ENCODE data around the gene GAA.
A peak's percentile ranks its signal among the peaks of the same experiment; 100 is the strongest.
"Not testable (repeated sequence)": the region's sequence is repeated elsewhere in the genome, so short reads cannot be mapped to it uniquely, and the experiment has no call there.

Gene GAA

DNA sequence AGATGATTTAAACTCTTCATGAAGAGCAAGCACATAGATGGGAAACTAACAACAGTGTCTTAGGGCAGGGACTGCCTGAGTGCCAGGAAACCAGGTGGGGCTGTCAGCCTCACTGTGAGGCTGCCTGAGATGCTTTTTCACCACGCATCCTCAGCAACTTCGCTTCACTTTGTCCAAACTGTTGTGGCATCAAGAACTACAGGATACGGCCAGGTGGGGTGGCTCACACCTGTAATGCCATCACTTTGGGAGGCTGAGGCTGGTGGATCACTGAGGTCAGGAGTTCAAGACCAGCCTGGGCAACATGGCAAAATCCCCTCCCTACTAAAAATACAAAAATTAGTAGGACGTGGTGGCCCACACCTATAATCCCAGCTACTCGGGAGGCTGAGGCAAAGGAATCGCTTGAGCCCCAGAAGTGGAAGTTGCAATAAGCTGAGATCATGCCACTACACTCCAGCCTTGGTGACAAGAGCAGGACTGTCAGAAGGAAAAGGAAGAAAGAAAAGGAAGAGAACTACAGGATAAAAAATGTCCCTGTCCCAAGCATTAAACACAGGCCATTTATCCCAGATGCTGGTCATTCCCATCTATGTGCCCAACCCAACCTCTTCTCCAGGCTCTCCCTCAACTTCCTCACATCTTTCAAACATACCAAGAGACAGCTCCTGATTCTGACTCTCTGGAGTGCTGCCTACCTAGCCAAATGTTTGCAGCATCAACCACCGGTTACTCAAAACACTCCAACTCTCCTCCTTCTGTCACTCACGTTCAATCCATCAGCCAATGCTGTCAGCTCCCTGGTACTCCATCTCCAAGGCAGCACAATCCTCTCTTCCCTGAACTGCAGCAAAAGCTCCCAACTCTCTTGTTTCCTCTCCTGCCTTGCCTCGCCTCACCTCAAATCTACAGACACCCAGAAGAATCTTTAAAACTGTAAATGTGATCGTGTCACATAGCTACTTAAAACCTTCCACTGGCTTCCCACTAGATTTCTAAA is 44.0 kb downstream of the GAA start:
- no peak for DNase-seq (ENCODE audit: low read depth)

DNA sequence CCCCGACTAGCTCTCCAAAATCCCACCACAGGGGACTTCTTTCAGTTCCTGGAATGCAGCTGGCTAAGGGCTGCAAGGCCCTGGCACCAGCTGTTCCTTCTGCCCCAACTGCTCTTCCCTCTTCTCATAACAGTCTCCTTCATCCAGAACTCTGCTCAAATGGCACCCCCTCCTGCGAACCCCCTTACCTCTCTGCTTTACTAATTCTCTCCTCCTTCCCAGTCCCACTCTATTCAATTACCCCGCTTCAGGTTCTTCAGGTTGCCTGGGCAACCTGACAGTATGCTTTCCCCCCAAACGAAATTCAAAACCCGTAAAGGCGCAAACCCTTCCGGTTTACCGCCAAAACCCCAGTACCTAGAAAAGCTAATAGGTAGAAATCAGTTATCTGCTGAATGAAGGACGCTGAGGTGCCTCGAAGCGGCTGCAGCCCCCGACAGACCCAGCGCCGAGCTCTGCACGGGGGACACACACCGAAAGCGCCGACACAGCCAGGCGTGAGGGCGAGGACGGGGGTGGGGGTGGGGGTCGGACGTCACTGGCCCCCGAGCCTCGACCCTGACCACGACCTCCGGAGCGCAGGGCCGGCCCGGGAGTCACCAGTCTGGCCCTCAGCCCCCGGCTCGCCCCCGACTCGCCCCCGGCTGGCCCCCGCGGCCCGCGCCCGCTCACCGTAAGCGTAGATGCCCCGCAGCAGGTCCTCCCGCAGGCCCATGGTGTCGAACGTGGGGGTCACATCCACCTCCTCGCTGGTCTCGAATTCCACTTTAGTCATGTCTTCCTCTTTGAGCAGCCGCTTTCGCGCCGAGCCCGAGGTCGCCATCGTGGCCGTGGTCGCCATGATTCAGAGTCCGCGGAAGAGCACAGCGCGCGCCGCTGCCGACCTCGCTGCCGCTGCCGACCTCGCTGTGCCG is 45.0 kb downstream of the GAA start:
- DNase-seq (ENCODE audit: low read depth): no peak

DNA sequence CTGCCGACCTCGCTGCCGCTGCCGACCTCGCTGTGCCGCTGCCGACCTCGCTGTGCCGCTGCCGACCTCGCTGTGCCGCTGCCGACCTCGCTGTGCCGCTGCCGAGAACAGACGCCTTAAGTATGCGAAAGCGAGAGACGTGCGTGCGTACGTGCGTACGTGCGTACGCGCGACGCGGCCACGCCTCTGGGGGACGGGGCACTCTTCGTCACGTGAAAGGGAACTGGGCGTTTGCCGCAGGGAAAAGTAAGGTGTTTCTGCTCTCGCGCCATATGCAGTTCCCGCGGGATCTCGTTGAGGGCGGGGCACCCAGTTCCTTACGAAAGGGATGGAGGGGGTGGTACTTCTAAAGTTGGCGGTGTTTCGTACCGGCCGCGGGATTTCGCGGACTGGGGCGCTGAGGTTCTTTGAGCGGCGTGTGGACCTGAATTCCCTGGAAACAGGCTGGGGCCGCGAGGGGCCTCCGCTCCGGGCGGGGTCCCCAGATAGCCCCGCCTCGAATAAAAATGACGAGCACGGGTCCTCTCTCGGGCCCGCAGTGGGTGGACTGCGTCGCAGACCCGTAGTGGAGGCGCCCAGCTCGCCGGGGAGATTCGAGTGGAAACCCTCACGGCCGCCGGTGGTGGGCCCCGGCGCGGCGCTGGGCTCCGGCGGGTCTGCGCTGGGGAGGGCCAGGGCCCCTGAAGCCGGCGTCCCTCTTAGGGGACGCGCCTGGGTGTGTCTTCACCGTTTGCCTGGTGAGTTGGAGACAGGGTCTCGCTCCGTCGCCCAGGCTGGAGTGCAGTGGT is 45.8 kb downstream of the GAA start, which contains the start of gene EIF4A3:
Gene EIF4A3, minus strand, starts transcription at position 94 of the 788 bp plus-strand sequence. CDS start 167 bp downstream, outside the sequence.
- DNase-seq (ENCODE audit: low read depth): peak; percentile 89

DNA sequence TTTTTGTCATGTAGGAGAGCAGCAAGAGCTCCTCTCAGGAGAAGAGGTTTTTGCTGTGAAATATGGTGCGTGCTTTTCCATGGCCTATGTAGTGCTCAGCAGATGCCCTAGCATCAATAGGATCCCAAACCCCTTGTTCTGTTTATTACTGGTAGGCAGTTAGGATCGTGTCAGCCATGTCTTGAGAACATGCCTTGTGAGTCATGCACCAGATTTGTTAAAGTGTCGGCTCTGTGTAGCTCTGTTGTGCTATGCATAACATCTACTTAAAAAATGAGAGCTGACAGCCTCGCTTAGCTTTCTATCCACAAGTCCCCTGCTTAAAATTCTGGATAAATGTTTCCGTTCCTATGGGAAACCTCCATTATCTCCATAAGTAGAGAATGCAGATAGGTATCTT is 50.0 kb downstream of the GAA start:
- peak; percentile 60 for DNase-seq (ENCODE audit: low read depth)

DNA sequence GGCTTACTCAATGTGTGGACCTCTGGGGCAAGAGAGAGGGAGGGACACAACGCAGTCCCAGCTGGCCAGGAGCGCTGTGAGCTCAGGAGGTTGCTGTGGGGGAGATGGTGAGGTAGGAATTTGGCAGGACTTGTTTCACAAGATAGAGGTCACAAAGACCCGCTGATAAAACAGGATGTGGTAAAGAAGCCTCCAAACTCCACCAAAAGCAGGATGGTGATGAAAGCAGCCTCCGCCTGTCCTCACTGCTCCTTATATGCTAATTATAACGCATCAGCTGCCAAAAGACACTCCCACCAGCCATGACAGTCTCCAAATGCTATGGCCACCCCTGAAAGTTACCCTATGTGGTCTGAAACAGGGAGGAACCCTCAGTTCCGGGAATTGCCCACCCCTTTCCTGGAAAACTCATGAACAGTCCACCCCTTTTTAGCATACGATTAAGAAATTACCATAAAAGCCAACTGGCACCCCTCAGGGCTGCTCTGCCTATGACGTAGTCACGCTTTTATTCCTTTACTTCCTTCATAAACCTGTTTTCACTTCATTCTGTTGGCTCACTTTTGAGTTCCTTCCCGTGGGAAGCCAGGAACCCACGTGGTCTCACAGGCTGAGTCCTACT is 50.8 kb downstream of the GAA start:
- DNase-seq (ENCODE audit: low read depth): no peak

DNA sequence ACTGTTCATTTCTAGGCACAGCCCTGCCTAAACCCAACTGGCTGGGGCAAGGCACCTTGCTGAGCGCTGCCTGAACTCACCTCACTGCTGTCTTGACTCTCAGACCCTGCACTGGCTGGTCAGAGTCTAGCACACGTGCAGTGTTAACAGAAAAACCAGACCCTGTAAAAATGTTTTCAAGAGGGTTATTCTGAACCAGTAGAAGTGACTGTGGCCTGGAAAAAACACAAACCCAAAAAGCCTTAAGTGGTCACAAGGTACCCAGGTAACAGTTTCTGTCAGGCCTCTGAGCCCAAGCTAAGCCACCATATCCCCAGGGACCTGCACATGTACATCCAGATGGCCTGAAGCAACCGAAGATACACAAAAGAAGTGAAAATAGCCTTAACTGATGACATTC is 51.6 kb downstream of the GAA start:
- DNase-seq (ENCODE audit: low read depth): no peak

DNA sequence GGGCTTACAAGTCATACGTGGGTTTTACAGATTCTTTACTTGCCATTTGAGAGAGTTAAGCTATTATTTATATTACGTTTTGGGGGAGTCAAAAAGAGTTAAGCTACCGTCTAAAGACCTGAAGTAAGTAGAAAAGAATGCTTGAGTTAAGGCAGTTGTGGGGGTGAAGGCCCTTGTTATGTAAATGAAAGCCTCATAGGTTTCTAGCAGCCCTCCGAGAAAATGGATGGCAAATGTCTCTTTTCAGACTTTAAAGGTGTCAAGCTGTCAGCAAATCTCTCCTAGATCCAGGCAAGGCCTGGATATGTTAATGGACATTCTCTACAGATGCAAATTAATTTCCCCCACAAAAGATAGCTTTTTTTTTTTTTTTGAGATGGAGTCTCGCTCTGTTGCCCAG is 52.8 kb downstream of the GAA start:
- no peak for DNase-seq (ENCODE audit: low read depth)

DNA sequence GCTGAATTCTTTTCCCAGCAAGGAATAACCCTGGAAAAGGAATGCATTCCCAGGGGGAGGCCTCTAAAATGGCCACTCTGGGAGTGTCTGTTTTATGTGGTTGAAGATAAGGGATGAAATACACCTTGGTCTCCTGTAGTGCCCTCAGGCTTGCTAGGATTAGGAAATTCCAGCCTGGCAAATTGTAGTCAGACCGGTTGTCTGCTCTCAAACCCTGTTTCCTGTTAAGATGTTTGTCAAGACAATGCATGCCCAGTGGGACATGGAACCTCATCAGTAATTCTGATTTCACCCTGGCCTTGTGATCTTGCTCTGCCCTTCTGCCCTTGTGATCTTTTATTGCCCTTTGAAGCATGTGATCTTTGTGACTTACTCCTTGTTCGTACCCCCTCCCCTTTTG is 54.2 kb downstream of the GAA start:
- not testable (repeated sequence) for DNase-seq (ENCODE audit: low read depth)

DNA sequence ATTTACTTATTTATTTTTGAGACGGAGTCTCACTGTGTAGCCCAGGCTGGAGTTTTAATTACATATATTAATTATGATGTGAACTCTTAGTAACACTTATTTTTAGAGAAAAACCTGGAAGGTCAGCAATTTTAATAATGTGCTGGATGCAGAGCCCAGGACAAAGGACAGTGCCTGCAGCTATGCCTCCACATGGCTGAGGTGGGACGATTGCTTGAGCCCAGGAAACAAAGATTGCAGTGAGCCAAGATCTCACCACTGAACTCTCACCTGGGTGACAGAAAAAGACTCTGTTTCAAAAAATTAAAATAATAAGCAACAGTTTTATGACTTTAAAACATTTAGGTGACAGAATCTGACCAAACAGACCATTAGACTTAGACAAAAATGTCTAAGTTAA is 57.5 kb downstream of the GAA start:
- DNase-seq (ENCODE audit: low read depth): no peak

DNA sequence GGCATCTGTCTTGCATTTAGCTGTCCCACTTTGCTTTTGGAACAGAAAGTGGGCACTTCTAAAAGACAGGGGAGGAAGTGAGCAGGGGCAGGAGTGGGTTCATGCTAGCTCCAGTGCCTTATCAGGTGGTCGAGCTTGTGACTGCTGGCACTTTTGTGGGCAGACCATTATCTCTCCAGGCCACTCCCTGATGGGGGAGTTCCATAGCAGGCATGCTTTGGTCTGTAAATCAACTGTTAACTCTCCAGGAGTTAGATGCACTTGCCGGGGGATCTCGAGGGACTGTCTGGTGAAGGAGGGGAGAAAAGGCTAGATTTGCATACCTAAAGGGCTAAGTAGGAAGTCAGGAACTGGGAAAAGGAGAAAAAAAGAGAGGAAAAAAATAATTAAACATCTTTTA is 59.2 kb downstream of the GAA start:
- no peak for DNase-seq (ENCODE audit: low read depth)

DNA sequence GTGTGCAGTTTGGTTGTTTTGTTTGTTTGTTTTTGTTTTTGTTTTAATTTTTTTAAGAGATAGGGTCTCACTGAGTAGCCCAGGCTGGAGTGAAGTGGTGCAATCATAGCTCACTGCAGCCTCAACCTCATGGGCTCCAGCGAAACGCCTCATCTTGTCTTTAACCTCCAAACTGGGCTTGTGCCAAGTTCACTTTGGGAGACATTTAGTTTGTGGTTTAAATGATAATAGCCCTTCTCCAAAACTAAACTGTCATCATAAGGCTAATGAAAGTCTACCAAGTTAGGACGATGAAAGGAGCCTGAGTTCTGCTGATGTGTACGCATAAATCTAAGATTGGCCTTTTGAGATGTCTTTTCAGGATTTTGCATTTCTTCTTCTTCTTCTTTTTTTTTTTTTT is 62.0 kb downstream of the GAA start:
- no peak for DNase-seq (ENCODE audit: low read depth)

DNA sequence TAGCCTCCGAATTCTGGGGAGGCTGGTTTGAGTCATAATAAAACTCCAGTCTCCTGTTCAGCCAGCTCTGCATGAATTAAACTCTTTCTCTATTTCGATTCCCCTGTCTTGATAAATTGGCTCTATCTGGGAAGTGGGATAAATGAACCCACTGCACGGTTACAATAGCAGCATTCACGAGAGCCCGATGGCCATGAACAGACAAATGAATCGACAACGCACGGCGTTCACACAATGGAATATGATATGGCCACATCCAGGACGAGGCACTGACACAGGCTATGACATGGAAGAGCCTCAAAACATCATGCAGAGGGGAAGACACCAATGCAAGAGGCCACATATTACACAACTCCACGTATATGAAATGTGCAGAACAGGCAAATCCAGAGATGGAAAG is 62.8 kb downstream of the GAA start:
- DNase-seq (ENCODE audit: low read depth): no peak

DNA sequence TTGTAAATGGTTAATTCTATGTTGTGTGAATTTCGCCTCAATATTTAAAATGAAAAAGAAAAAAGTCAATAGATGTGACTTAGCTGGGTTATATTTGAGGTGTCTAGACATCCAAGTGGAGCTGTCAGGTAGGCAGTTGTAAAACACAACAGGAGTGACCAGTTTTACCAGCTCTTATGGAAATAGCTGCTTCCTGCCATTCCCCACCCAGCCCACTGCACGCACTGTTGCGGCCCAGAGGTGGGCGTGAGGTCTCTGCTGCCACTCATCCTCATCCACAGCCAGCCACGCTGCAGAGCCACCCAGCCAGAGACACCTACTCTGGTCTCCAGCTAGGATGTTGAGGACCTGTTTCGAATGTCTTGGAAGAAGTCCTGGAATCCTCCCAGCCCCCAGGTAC is 65.1 kb downstream of the GAA start:
- DNase-seq (ENCODE audit: low read depth): no peak

DNA sequence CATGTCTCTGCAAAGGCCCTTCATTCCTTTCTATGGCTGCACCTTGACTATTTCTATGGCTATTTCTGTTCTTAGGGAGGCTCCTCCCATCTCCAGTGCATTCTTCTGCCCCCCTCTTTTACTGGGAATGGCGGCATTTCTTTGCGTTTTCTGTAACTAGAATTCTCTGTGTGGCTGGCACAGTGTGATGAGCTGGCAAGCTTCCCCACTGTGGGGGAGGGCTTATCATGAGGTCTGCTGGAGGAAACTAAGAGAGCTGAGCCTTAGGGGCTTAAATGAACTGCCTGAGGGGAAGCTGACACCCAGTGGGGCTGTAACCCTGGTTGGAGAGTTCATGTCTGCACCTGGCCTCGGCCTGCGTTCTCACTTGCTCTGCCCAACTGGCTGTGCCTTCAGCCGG is 67.0 kb downstream of the GAA start:
- no peak for DNase-seq (ENCODE audit: low read depth)

DNA sequence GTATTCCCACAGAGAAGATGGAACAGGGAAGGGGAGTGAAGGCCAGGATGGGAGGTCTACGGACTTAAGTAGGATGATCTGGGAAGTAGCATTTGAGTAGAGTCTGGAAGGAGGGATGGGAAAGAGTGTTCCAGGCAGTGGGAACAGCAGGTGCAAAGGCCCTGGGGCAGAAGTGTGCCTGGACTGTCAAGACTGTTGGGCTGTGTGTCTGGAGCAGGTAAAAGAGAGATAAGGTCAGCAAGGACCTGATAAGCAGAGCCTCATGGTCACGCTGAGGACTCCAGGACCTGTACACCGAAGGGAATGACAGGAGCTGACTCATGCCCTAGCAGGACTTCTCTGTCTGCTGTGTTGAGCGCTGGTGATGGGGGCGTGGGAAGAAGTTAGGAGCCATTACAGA is 67.7 kb downstream of the GAA start:
- no peak for DNase-seq (ENCODE audit: low read depth)
